ENCODE measurements around the gene HNRNPF.

The HNRNPF gene

GRCh38 chr10:43407576-43408330 lies 1.2 kb downstream of the HNRNPF start:
- TF ChIP-seq CTCF (IDR thresholded peaks at IDR 0.05; ENCODE audit: low read depth, low read length) = peak; percentile 67
- H3K4me3 ChIP-seq (replicated peaks in 1 of 2; ENCODE audit: low read depth in 2 of 2, low read length in 2 of 2) = peak overlapping the region; percentile 82 to 84
- DNase-seq (ENCODE audit: low read depth in 2 of 2) = peak; percentile 93 to 95

GRCh38 chr10:43407148-43407575 lies 1.8 kb downstream of the HNRNPF start:
- peak; percentile 44 to 58 for DNase-seq (ENCODE audit: low read depth in 2 of 2)
- TF ChIP-seq CTCF (IDR thresholded peaks at IDR 0.05; ENCODE audit: low read depth, low read length) = no peak

DNA sequence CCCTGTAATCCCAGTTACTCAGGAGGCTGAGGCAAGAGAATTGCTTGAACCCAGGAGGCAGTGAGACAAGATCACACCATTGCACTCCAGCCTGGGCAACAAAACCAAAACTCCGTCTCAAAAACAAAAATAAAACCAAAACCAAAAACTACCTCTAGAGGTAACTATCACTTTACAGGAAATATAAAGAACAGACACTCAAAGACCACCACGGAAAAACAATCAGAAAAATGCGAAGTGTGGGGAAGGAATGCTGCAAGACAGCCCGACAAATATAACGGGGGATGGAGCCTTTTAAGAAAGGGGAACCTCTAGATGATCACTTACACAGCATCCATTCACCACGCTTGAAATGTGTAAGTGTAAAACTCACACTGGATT lies 4.3 kb downstream of the HNRNPF start:
- no peak for DNase-seq (ENCODE audit: low read depth in 2 of 2)
- no peak overlapping the region for H3K4me3 ChIP-seq (replicated peaks in 1 of 2; ENCODE audit: low read depth in 2 of 2, low read length in 2 of 2)
- no peak for TF ChIP-seq CTCF (IDR thresholded peaks at IDR 0.05; ENCODE audit: low read depth, low read length)

More at GRCh38 chr10:43407148-43407575, 1.8 kb downstream of the HNRNPF start:
- H3K4me3 ChIP-seq (replicated peaks in 1 of 2; ENCODE audit: low read depth in 2 of 2, low read length in 2 of 2) = peak overlapping the region; percentile 82 to 84

GRCh38 chr10:43403911-43404703 lies 4.9 kb downstream of the HNRNPF start:
- no peak overlapping the region for H3K4me3 ChIP-seq (replicated peaks in 1 of 2; ENCODE audit: low read depth in 2 of 2, low read length in 2 of 2)
- DNase-seq (ENCODE audit: low read depth in 2 of 2) = no peak
- no peak for TF ChIP-seq CTCF (IDR thresholded peaks at IDR 0.05; ENCODE audit: low read depth, low read length)

GRCh38 chr10:43402880-43403452 lies 6.0 kb downstream of the HNRNPF start:
- no peak for TF ChIP-seq CTCF (IDR thresholded peaks at IDR 0.05; ENCODE audit: low read depth, low read length)
- DNase-seq (ENCODE audit: low read depth in 2 of 2) = no peak
- H3K4me3 ChIP-seq (replicated peaks in 1 of 2; ENCODE audit: low read depth in 2 of 2, low read length in 2 of 2) = no peak overlapping the region

DNA sequence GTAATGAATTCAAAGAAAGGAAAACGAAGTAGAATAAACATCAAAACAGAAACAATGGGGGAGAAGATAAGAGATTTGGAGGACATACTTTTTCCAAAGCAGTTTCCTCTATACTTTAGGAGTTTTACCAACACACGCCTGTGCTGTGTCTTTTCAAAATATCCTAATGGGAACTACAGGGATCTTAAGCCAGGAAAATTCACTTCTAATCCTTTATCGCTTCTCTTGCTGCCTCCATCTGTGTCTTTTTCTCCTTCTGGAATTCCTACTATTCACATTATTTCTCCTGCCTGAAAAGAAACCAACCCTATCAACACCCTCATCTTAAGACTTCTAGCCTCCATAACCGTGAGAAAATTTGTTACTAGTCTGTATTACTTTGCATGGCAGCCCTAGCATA lies 6.8 kb downstream of the HNRNPF start:
- TF ChIP-seq CTCF (IDR thresholded peaks at IDR 0.05; ENCODE audit: low read depth, low read length) = no peak

More for the DNA sequence above, 6.8 kb downstream of the HNRNPF start:
- DNase-seq (ENCODE audit: low read depth in 2 of 2) = no peak
- H3K4me3 ChIP-seq (replicated peaks in 1 of 2; ENCODE audit: low read depth in 2 of 2, low read length in 2 of 2) = no peak overlapping the region

Measured in cardiac fibroblast (primary cell).